PC-9 (cell line): ENCODE results near the gene PAF1. TPM values are rescaled to one million over a fixed set of nuclear protein-coding genes. Genes with fewer than 3 reads are reported as not detected.

Source experiments
- BruUV-seq: library from RNA; stranded (reverse); fragments of 400-500 nt; replicated peaks from 2 replicates; lab custom pipeline; 2021; lab: Mats Ljungman, UMichigan
- CTCF ChIA-PET: fragments of 300-600 bp; sonication (Branson Sonifier 250); formaldehyde crosslinking; loops from one replicate; lab custom pipeline; 2022; ENCODE audit warnings: antibody characterized with exemption; lab: Charles Lee
- POLR2A ChIA-PET: fragments of 300-600 bp; sonication (Branson Sonifier 250); formaldehyde crosslinking; loops from one replicate; lab custom pipeline; 2022; ENCODE audit warnings: antibody characterized with exemption; ENCODE audit not compliant: unreplicated experiment; lab: Charles Lee
- DNase-seq, 2 experiments: peaks; one replicate each; pipeline versions ENCODE4 v3.0.0 to v3.0.0-alpha.2; 2015 to 2022; ENCODE audit warnings: mixed read lengths in 1 of 2
- H2AFZ ChIP-seq: fragments of 200-600 bp; sonication (generic); 2 replicates; pipeline ENCODE4 v1.8.1; 2017; ENCODE audit warnings: antibody characterized with exemption
- H3F3A ChIP-seq: fragments of 200-600 bp; sonication (generic); 2 replicates; pipeline ENCODE4 v1.8.1; 2017; ENCODE audit warnings: antibody characterized with exemption, mild to moderate bottlenecking, low read depth; ENCODE audit not compliant: insufficient read depth
- H3K27ac ChIP-seq: fragments of 200-600 bp; sonication (generic); 2 replicates; pipeline ENCODE4 v1.6.1; 2016; ENCODE audit warnings: mixed run types
- H3K27me3 ChIP-seq: fragments of 200-600 bp; sonication (generic); 2 replicates; pipeline ENCODE4 v1.6.1; 2016; ENCODE audit warnings: low read depth, mixed run types; ENCODE audit not compliant: insufficient read depth
- H3K36me3 ChIP-seq: fragments of 200-600 bp; sonication (generic); 2 replicates; pipeline ENCODE4 v1.6.1; 2016; ENCODE audit warnings: low read depth, mixed run types
- H3K4me1 ChIP-seq: fragments of 200-600 bp; sonication (generic); replicated peaks from 2 replicates; pipeline ENCODE4 v1.6.1; 2016; ENCODE audit warnings: mixed run types; ENCODE audit not compliant: insufficient read depth
- H3K4me2 ChIP-seq: fragments of 200-600 bp; sonication (generic); 2 replicates; pipeline ENCODE4 v1.6.1; 2017; ENCODE audit warnings: mixed run types
- H3K4me3 ChIP-seq: fragments of 200-600 bp; sonication (generic); 2 replicates; pipeline ENCODE4 v1.6.1; 2016; ENCODE audit warnings: mixed run types
- H3K79me2 ChIP-seq: fragments of 200-600 bp; sonication (generic); 2 replicates; pipeline ENCODE4 v1.6.1; 2017; ENCODE audit warnings: low read depth, mixed run types
- H3K9me2 ChIP-seq: fragments of 200-600 bp; sonication (generic); 2 replicates; pipeline ENCODE4 v1.8.1; 2017; ENCODE audit warnings: mild to moderate bottlenecking; ENCODE audit not compliant: insufficient read depth
- H3K9me3 ChIP-seq: fragments of 200-600 bp; sonication (generic); 2 replicates; pipeline ENCODE4 v1.8.1; 2016; ENCODE audit warnings: low read depth; ENCODE audit not compliant: insufficient read depth
- H4K20me1 ChIP-seq: fragments of 200-600 bp; sonication (generic); 2 replicates; pipeline ENCODE4 v1.8.1; 2017; ENCODE audit not compliant: insufficient read depth
- CTCF ChIP-seq: fragments of 200-600 bp; sonication (generic); conservative IDR thresholded peaks from 2 replicates; pipeline ENCODE4 v1.6.1; 2017; ENCODE audit warnings: mixed run types, antibody characterized with exemption, mild to moderate bottlenecking, moderate library complexity
- EZH2 ChIP-seq: fragments of 200-600 bp; sonication (generic); IDR thresholded peaks from 2 replicates; pipeline ENCODE4 v1.8.0; 2017; ENCODE audit warnings: antibody characterized with exemption, low read depth
- intact Hi-C: fragments of 100-400 bp; cut with micrococcal nuclease; formaldehyde crosslinking; loops from one replicate; pipeline ENCODE4 v1.10.0; 2022; ENCODE audit not compliant: unreplicated experiment
- total RNA-seq: library from RNA; stranded (reverse); gene quantifications from 2 replicates; pipeline ENCODE4 v1.2.3, GENCODE V29; 2021

PAF1 gene
- total RNA-seq, 1 experiment from 2014 or later, result 61.1 TPM

- Histone ChIP-seq H3K4me2 (peak overlapping the region; percentile 97), H3K9me3 (no peaks in the 10 kb centered on the region), H3K4me1 (peaks cover 14% of the 10 kb centered on the region), H3K36me3 (no peaks in the 10 kb centered on the region), H3K27me3 (no peaks in the 10 kb centered on the region), H4K20me1 (no peaks in the 10 kb centered on the region), H3K27ac (peak overlapping the region; percentile 86), H3K9me2 (no peaks in the 10 kb centered on the region), H3K4me3 (peak overlapping the region; percentile 97), H2AFZ (peak overlapping the region; percentile 87), H3F3A (peaks cover 43% of the 10 kb centered on the region), H3K79me2 (peaks cover 28% of the 10 kb centered on the region)
- CTCF ChIA-PET, result no interaction called here
- intact Hi-C loops, result loop anchor here (5.0 kb wide), 1 partner anchor 57 kb away; the partner anchor contains the start of gene SUPT5H
- POLR2A ChIA-PET, result interaction anchor here (0.7 to 1.8 kb wide), 4 partner anchors 22 to 402 kb away, joined by 3 to 18 read pairs (median 8); partner anchors contain the start of genes PLEKHG2 and RPS16
- DNase-seq, result peak in 1 of 2 experiments; percentile 65
- TSS peak; percentile 48 for BruUV-seq
- TF ChIP-seq CTCF (no peak), EZH2 (no peak)
These were observed 505 bp downstream of the PAF1 start for GRCh38 chr19:39390451-39390750.

- POLR2A ChIA-PET, result interaction anchor here (0.5 kb wide), 1 partner anchor 12 kb away, joined by 4 read pairs; no protein-coding TSS in a partner anchor
- H3K79me2 ChIP-seq, result peaks cover 28% of the 10 kb centered on the region
- peaks cover 14% of the 10 kb centered on the region for H3K4me1 ChIP-seq
- H3K27ac ChIP-seq, result peak overlapping the region; percentile 86
- no peak for DNase-seq
- no peaks in the 10 kb centered on the region for H3K36me3 ChIP-seq
- CTCF ChIA-PET, result interaction anchor here (0.6 kb wide), 1 partner anchor 987 kb away, joined by 6 read pairs; no protein-coding TSS in a partner anchor
- H3K27me3 ChIP-seq, result no peaks in the 10 kb centered on the region
- no peaks in the 10 kb centered on the region for H4K20me1 ChIP-seq
- H3F3A ChIP-seq, result peaks cover 44% of the 10 kb centered on the region
- BruUV-seq, result no TSS peak
- H3K4me3 ChIP-seq, result peak overlapping the region; percentile 97
- intact Hi-C loops, result loop anchor here (5.0 kb wide), 1 partner anchor 57 kb away; the partner anchor contains the start of gene SUPT5H
- H3K9me3 ChIP-seq, result no peaks in the 10 kb centered on the region
- H2AFZ ChIP-seq, result no peak overlapping the region
- H3K4me2 ChIP-seq, result peak overlapping the region; percentile 97
- H3K9me2 ChIP-seq, result no peaks in the 10 kb centered on the region
- TF ChIP-seq CTCF (no peak), EZH2 (no peak)
These were observed 1.1 kb downstream of the PAF1 start for GRCh38 chr19:39389631-39390414.

- H3K36me3 ChIP-seq, result 0 out of 2 replicates have a peak, but pooled peaks cover 7% of the 10 kb centered on the region
- peaks cover 44% of the 10 kb centered on the region for H3F3A ChIP-seq
- no peak for TF ChIP-seq CTCF
- TF ChIP-seq EZH2, result no peak
These were observed 2.2 kb downstream of the PAF1 start for GRCh38 chr19:39388657-39389056.

More at GRCh38 chr19:39388657-39389056, 2.2 kb downstream of the PAF1 start:
- H3K9me2 ChIP-seq, result no peaks in the 10 kb centered on the region
- intact Hi-C loops, result no loop called here
- no peak for DNase-seq
- H2AFZ ChIP-seq, result no peak overlapping the region
- ChIA-PET POLR2A (no interaction called here), CTCF (no interaction called here)
- H4K20me1 ChIP-seq, result no peaks in the 10 kb centered on the region
- H3K4me2 ChIP-seq, result no peak overlapping the region
- no peak overlapping the region for H3K27ac ChIP-seq
- peaks cover 28% of the 10 kb centered on the region for H3K79me2 ChIP-seq
- no peaks in the 10 kb centered on the region for H3K9me3 ChIP-seq
- no TSS peak for BruUV-seq
- peaks cover 14% of the 10 kb centered on the region for H3K4me1 ChIP-seq
- H3K27me3 ChIP-seq, result no peaks in the 10 kb centered on the region
- H3K4me3 ChIP-seq, result no peak overlapping the region
